H1 (cell line): ENCODE data around the gene MAFG. TPM values are rescaled to one million over a fixed set of nuclear protein-coding genes. Genes with fewer than 3 reads are reported as not detected.

Experiments
- CTCF ChIA-PET: fragments of 300-600 bp; sonication (Branson Sonifier 250); formaldehyde crosslinking; loops from one replicate; lab custom pipeline; 2021; ENCODE audit not compliant: partially characterized antibody; lab: Charles Lee
- POLR2A ChIA-PET: fragments of 300-600 bp; sonication (Branson Sonifier 250); formaldehyde crosslinking; loops from one replicate; lab custom pipeline; 2021; ENCODE audit warnings: inconsistent platforms; ENCODE audit not compliant: partially characterized antibody; lab: Charles Lee
- DNase-seq, 2 experiments: peaks; one replicate each; pipeline versions ENCODE4 v3.0.0 to v3.0.0-alpha.2; 2010 to 2022; ENCODE audit warnings: low spot score in 2 of 2, low read depth in 1 of 2, mixed read lengths in 1 of 2
- FAIRE-seq: peaks from 2 replicates; lab custom pipeline; 2011; peaks lifted over from hg19 to GRCh38; lab: Jason Lieb, UNC
- H2AFZ ChIP-seq: 2 replicates; pipeline ENCODE4 v1.8.1; 2012; ENCODE audit warnings: low read length, inconsistent platforms
- H2AK5ac ChIP-seq: 2 replicates; pipeline ENCODE4 v1.6.1; 2013; ENCODE audit warnings: low read depth, low read length
- H2BK120ac ChIP-seq: replicated peaks from 2 replicates; pipeline ENCODE3; 2013; ENCODE audit warnings: low read depth, low read length, inconsistent platforms
- H2BK12ac ChIP-seq: 2 replicates; pipeline ENCODE4 v1.6.1; 2013; ENCODE audit warnings: low read depth, low read length
- H2BK15ac ChIP-seq: 2 replicates; pipeline ENCODE4 v1.6.1; 2013; ENCODE audit warnings: low read length
- H2BK20ac ChIP-seq: 2 replicates; pipeline ENCODE4 v1.6.1; 2013; ENCODE audit warnings: low read length
- H2BK5ac ChIP-seq: 2 replicates; pipeline ENCODE4 v1.6.1; 2013; ENCODE audit warnings: low read depth, low read length
- H3K14ac ChIP-seq: 2 replicates; pipeline ENCODE4 v1.6.1; 2013; ENCODE audit warnings: inconsistent platforms; ENCODE audit not compliant: insufficient read length
- H3K18ac ChIP-seq: 2 replicates; pipeline ENCODE4 v1.6.1; 2013; ENCODE audit warnings: low read length; ENCODE audit errors: extremely low read depth
- H3K23ac ChIP-seq: 2 replicates; pipeline ENCODE4 v1.6.1; 2013; ENCODE audit warnings: inconsistent platforms; ENCODE audit not compliant: insufficient read length
- H3K23me2 ChIP-seq: 2 replicates; pipeline ENCODE4 v1.6.1; 2013; ENCODE audit warnings: low read depth, low read length
- H3K27ac ChIP-seq: 2 replicates; pipeline ENCODE4 v1.6.1; 2011; ENCODE audit warnings: low read depth, low read length, inconsistent platforms
- H3K27me3 ChIP-seq, 4 experiments: replicated peaks in 1 of 4; 1 replicate in 1 of 4; 2 replicates in 3 of 4; pipeline versions ENCODE4 v1.6.1 to v1.8.1; 2011 to 2013; ENCODE audit warnings: low read length in 3 of 4, mild to moderate bottlenecking in 3 of 4, inconsistent platforms in 2 of 4, mixed read lengths in 2 of 4, moderate library complexity in 1 of 4; ENCODE audit not compliant: control insufficient read depth in 3 of 4, insufficient read depth in 3 of 4; ENCODE audit errors: extremely low read depth in 1 of 4
- H3K36me3 ChIP-seq, 4 experiments: 2 replicates each; pipeline versions ENCODE4 v1.6.1 to v1.8.1; 2011 to 2013; ENCODE audit warnings: mild to moderate bottlenecking in 4 of 4, low read length in 3 of 4, moderate library complexity in 2 of 4, control low read depth in 1 of 4, inconsistent platforms in 1 of 4; ENCODE audit not compliant: insufficient read depth in 4 of 4, control insufficient read depth in 2 of 4
- H3K4ac ChIP-seq: replicated peaks from 2 replicates; pipeline ENCODE3; 2013; ENCODE audit warnings: low read length, low read depth, mixed read lengths, inconsistent platforms; ENCODE audit not compliant: insufficient read length
- H3K4me1 ChIP-seq, 4 experiments: replicated peaks in 1 of 4; 1 replicate in 1 of 4; 2 replicates in 3 of 4; pipeline versions ENCODE4 v1.6.1 to v1.8.1; 2011 to 2013; ENCODE audit warnings: low read length in 3 of 4, inconsistent platforms in 2 of 4, mixed read lengths in 1 of 4; ENCODE audit not compliant: insufficient read depth in 4 of 4, control insufficient read depth in 3 of 4
- H3K4me2 ChIP-seq, 2 experiments: 2 replicates each; pipeline versions ENCODE4 v1.6.1 to v1.8.1; 2011 to 2013; ENCODE audit warnings: low read depth in 2 of 2, low read length in 2 of 2, control low read depth in 1 of 2, inconsistent platforms in 1 of 2, mild to moderate bottlenecking in 1 of 2; ENCODE audit not compliant: insufficient read depth in 1 of 2
- H3K4me3 ChIP-seq, 4 experiments: fragments of 200-600, 300-600 bp in 1 of 4; sonication (generic), shearing (Covaris generic), sonication (Bioruptor Twin) in 1 of 4; 2 replicates each; pipeline versions ENCODE4 v1.5.1 to v1.8.1; 2011 to 2016; ENCODE audit warnings: low read length in 4 of 4, low read depth in 3 of 4, control low read depth in 2 of 4, inconsistent platforms in 2 of 4, mild to moderate bottlenecking in 2 of 4, mixed read lengths in 1 of 4, moderate library complexity in 1 of 4; ENCODE audit not compliant: insufficient read depth in 2 of 4; ENCODE audit errors: extremely low read depth in 1 of 4
- H3K56ac ChIP-seq: replicated peaks from 2 replicates; pipeline ENCODE3; 2013; ENCODE audit warnings: low read depth, mild to moderate bottlenecking, mixed read lengths, low read length, inconsistent platforms; ENCODE audit not compliant: insufficient read length
- H3K79me1 ChIP-seq: 2 replicates; pipeline ENCODE4 v1.6.1; 2013; ENCODE audit warnings: low read depth, low read length, control low read depth
- H3K79me2 ChIP-seq, 2 experiments: 2 replicates each; pipeline versions ENCODE4 v1.6.1 to v1.8.1; 2012 to 2013; ENCODE audit warnings: low read length in 2 of 2, mild to moderate bottlenecking in 2 of 2, inconsistent platforms in 1 of 2; ENCODE audit not compliant: insufficient read depth in 2 of 2, control insufficient read depth in 1 of 2
- H3K9ac ChIP-seq, 4 experiments: replicated peaks in 1 of 4; 1 replicate in 1 of 4; 2 replicates in 3 of 4; pipeline versions ENCODE4 v1.6.1 to v1.8.1; 2011 to 2013; ENCODE audit warnings: low read depth in 3 of 4, low read length in 3 of 4, control low read depth in 2 of 4, mild to moderate bottlenecking in 2 of 4, moderate library complexity in 2 of 4, inconsistent platforms in 1 of 4; ENCODE audit errors: extremely low read depth in 1 of 4
- H3K9me3 ChIP-seq, 2 experiments: 2 replicates each; pipeline versions ENCODE4 v1.6.1 to v1.8.1; 2012 to 2013; ENCODE audit warnings: mild to moderate bottlenecking in 2 of 2, moderate library complexity in 2 of 2, control low read depth in 1 of 2, inconsistent platforms in 1 of 2, low read depth in 1 of 2, low read length in 1 of 2, mixed read lengths in 1 of 2; ENCODE audit not compliant: insufficient read depth in 2 of 2
- H4K20me1 ChIP-seq, 2 experiments: replicated peaks in 1 of 2; 2 replicates each; pipeline versions ENCODE3 to v1.8.1; 2011 to 2013; ENCODE audit warnings: inconsistent platforms in 2 of 2, low read length in 2 of 2, mild to moderate bottlenecking in 1 of 2; ENCODE audit not compliant: insufficient read depth in 2 of 2, control insufficient read depth in 1 of 2
- H4K5ac ChIP-seq: 2 replicates; pipeline ENCODE4 v1.6.1; 2013; ENCODE audit warnings: low read length, low read depth, mixed read lengths, inconsistent platforms; ENCODE audit not compliant: insufficient read length
- H4K8ac ChIP-seq: 2 replicates; pipeline ENCODE4 v1.8.0; 2013; ENCODE audit warnings: mild to moderate bottlenecking, moderate library complexity, low read length, inconsistent platforms; ENCODE audit not compliant: insufficient read depth; ENCODE audit errors: extremely low read depth
- H4K91ac ChIP-seq: replicated peaks from 2 replicates; pipeline ENCODE3; 2013; ENCODE audit warnings: low read length, mixed read lengths, inconsistent platforms; ENCODE audit not compliant: insufficient read length
- ATF2 ChIP-seq: IDR thresholded peaks from 2 replicates; pipeline ENCODE4 v1.6.1; 2012; ENCODE audit warnings: low read length, inconsistent platforms
- JUN ChIP-seq: IDR thresholded peaks from 2 replicates; pipeline ENCODE4 v1.6.1; 2011; ENCODE audit warnings: low read depth, mild to moderate bottlenecking, improper control_type of control experiment, low read length
- MAFK ChIP-seq: IDR thresholded peaks from 2 replicates; pipeline ENCODE4 v1.6.1; 2012; ENCODE audit warnings: low read depth, mild to moderate bottlenecking, improper control_type of control experiment, low read length
- MAX ChIP-seq: IDR thresholded peaks from 2 replicates; pipeline ENCODE4 v1.6.1; 2012; ENCODE audit warnings: inconsistent platforms
- SP2 ChIP-seq: IDR thresholded peaks from 2 replicates; pipeline ENCODE4 v1.6.1; 2012; ENCODE audit warnings: mild to moderate bottlenecking, low read length, inconsistent platforms
- SP4 ChIP-seq: IDR thresholded peaks from 2 replicates; pipeline ENCODE4 v1.6.1; 2012; ENCODE audit warnings: low read length, inconsistent platforms
- YY1 ChIP-seq: IDR thresholded peaks from 2 replicates; pipeline ENCODE4 v1.6.1; 2011; ENCODE audit warnings: low read depth, mild to moderate bottlenecking, low read length
- WGBS, 2 experiments: shearing (Covaris generic) in 1 of 2; methylation state at CpG; one replicate each; pipeline versions ENCODE4 v1.1.6 to v1.1.7; 2013 to 2015; ENCODE audit warnings: low lambda C conversion rate in 2 of 2, mixed read lengths in 2 of 2, inconsistent platforms in 1 of 2, low coverage in 1 of 2, missing lambda C conversion rate in 1 of 2; ENCODE audit not compliant: insufficient replicate concordance in 2 of 2, insufficient coverage in 1 of 2, insufficient read length in 1 of 2; ENCODE audit errors: extremely low coverage in 1 of 2, missing lambda C conversion rate in 1 of 2; 5-methylcytosine and 5-hydroxymethylcytosine counted together
- polyA plus RNA-seq, 7 experiments: library from polyadenylated mRNA; depleted of rRNA in 3 of 7; stranded (reverse) in 5 of 7; unstranded in 2 of 7; fragments of >200 nt in 5 of 7; fragments of 200-250 nt in 2 of 7; gene quantifications; 1 replicate in 5 of 7; 2 replicates in 1 of 7; 4 replicates in 1 of 7; pipeline versions ENCODE4 v1.2.1 to v1.2.3, GENCODE V29; 2011 to 2013; ENCODE audit warnings: missing spikeins in 2 of 7, mixed read lengths in 2 of 7
- total RNA-seq: library from RNA; stranded (reverse); fragmentation: NEBNext Ultra II Directional; extraction: Animal tissue kit (Norgen Biotek cat#: 25700); gene quantifications from 2 replicates; pipeline ENCODE4 v1.2.1, GENCODE V29; 2021
- TF ChIP-seq, protein P1 (sequence below): IDR thresholded peaks from 2 replicates; pipeline ENCODE4 v1.6.1; 2012; ENCODE audit warnings: inconsistent platforms

The MAFG gene
- total and polyA plus RNA-seq, 2 of the 8 experiments (the other 6 are each of a cell fraction or from before 2014, with no cell fraction given), result 25.5 to 26.9 TPM

DNA sequence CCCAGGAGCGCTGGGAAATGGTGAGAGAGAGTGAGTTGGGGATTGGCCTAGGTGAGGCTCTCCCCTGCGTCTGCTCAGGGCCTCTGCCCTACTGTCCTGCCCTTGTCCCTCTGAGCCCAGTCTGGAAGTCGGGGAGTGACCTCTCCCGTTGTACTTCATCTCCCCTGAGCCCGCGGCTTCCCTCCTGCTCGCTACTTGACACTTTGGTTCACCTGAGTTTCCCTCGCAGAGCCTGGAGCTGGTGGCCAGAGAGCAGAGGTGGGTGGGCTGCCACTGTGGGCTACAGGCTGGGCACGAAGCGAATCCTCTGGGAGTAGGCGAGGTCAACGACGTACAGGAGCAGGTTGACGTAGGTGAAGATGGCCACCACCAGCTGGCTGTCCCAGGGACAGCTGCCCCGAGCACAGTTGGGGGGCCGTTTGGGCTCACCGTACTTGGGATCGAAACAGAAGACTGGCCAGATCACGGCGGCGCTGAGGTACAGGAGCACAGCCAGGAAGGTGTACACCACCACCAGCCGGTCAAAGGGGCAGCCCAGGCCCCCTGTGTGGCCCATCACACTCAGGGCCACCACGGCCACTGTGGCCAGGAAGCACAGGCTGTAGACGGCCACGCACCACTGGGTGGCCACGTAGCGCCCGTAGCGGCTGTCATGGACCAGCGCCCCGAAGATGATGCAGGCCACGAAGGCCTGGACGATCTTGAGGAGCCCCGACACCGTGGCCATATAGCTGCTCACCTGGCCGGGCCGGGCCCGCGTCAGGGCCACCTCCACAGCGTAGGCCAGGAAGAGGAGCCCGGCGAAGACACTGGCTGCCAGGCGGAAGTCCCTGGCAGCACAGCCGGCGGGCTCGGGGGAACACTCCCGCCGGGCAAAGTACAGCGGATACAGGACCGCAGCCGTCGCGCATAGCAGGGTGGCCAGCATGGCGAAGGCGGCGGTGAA is 13.3 kb upstream of the MAFG start:
- Histone ChIP-seq H3K27me3 (peaks cover 0 to 5% (median 0%) of the 10 kb centered on the region in 4 experiments; a peak in 3 of 7 replicates), H3K9ac (no peak overlapping the region), H2BK15ac (peak overlapping the region; percentile 46; the same call in 1 of the 2 replicates), H3K4ac (peak overlapping the region; percentile 53), H2AK5ac (peak overlapping the region; percentile 65; the same call in 1 of the 2 replicates), H3K9me3 (no peaks in the 10 kb centered on the region), H4K20me1 (no peaks in the 10 kb centered on the region), H3K79me2 (no peaks in the 10 kb centered on the region; a peak in 1 of 4 replicates), H4K8ac (peak overlapping the region; percentile 73), H3K4me3 (no peak overlapping the region), H3K4me2 (0 out of 4 replicates have a peak overlapping the region, but pooled peaks of 1 of the 2 experiments have one; percentile 21), H3K23ac (no peak overlapping the region), H3K18ac (peak overlapping the region; percentile 32), H2BK12ac (peak overlapping the region; percentile 60; the same call in 1 of the 2 replicates), H4K5ac (no peak overlapping the region), H4K91ac (peak overlapping the region; percentile 54), H3K27ac (no peak overlapping the region), H2BK20ac (no peak overlapping the region), H3K4me1 (peaks cover 0 to 14% (median 8%) of the 10 kb centered on the region in 4 experiments; a peak in 5 of 7 replicates), H3K56ac (no peak overlapping the region), H3K79me1 (no peaks in the 10 kb centered on the region), H2BK5ac (0 out of 2 replicates have a peak overlapping the region, but pooled peaks have one; percentile 16), H2AFZ (no peak overlapping the region), H2BK120ac (peak overlapping the region; percentile 22), H3K23me2 (no peaks in the 10 kb centered on the region; the same call in 1 of the 2 replicates), H3K14ac (no peak overlapping the region), H3K36me3 (no peaks in the 10 kb centered on the region)
- WGBS, 2 experiments, result 93% methylated on average over 48 of the region's 56 CpGs; no CpG with 5 or more reads in 1 of the 2 experiments
- CTCF ChIA-PET, result interaction anchor here (0.8 to 4.6 kb wide), 9 partner anchors 9 to 82 kb away, joined by 3 to 16 read pairs (median 4); partner anchors contain the start of genes CENPX, LRRC45, MAFG and NOTUM
- POLR2A ChIA-PET, result interaction anchor here (0.9 to 14.6 kb wide), 4 partner anchors 10 to 64 kb away, joined by 3 to 150 read pairs (median 8); partner anchors contain the start of genes ASPSCR1 and MAFG
- no peak for FAIRE-seq
- DNase-seq, result no peak
- TF ChIP-seq JUN (no peak), SP4 (no peak), MAX (no peak), ATF2 (no peak), SP2 (no peak), MAFK (no peak), YY1 (no peak)
- TF ChIP-seq, protein P1, sequence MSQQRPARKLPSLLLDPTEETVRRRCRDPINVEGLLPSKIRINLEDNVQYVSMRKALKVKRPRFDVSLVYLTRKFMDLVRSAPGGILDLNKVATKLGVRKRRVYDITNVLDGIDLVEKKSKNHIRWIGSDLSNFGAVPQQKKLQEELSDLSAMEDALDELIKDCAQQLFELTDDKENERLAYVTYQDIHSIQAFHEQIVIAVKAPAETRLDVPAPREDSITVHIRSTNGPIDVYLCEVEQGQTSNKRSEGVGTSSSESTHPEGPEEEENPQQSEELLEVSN, result no peak
